ENCODE results near the gene TMEM201.

DNA sequence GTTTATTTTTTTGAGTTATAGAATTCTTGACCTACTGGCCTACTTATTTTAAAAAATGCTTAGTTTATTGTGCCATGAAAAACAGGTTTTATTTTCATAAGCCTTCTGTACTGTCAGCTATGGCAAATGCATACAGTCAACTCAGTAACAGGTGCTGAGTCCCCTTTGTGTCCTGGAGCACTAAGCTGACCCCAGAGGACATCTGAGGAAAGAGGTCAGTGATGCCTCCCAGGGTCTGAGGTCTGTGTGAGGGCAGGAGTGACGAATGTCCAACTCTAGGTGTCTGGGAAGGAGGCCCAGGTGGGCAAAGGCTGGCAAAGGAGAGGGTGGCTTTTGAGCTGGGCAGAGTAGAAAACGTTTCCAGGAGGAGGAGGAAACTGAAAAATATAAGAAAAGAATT is 7.8 kb upstream of the TMEM201 start:
- no peak for TF ChIP-seq POLR2AphosphoS5 (IDR thresholded peaks at IDR 0.05; ENCODE audit: low read depth, low read length)
- TF ChIP-seq, protein P1, sequence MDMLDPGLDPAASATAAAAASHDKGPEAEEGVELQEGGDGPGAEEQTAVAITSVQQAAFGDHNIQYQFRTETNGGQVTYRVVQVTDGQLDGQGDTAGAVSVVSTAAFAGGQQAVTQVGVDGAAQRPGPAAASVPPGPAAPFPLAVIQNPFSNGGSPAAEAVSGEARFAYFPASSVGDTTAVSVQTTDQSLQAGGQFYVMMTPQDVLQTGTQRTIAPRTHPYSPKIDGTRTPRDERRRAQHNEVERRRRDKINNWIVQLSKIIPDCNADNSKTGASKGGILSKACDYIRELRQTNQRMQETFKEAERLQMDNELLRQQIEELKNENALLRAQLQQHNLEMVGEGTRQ (IDR thresholded peaks at IDR 0.05; ENCODE audit: borderline replicate concordance, low read depth, low read length), result no peak
- TF ChIP-seq, protein P2, sequence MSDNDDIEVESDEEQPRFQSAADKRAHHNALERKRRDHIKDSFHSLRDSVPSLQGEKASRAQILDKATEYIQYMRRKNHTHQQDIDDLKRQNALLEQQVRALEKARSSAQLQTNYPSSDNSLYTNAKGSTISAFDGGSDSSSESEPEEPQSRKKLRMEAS (IDR thresholded peaks at IDR 0.05; ENCODE audit: low read depth), result no peak
- TF ChIP-seq, protein P3, sequence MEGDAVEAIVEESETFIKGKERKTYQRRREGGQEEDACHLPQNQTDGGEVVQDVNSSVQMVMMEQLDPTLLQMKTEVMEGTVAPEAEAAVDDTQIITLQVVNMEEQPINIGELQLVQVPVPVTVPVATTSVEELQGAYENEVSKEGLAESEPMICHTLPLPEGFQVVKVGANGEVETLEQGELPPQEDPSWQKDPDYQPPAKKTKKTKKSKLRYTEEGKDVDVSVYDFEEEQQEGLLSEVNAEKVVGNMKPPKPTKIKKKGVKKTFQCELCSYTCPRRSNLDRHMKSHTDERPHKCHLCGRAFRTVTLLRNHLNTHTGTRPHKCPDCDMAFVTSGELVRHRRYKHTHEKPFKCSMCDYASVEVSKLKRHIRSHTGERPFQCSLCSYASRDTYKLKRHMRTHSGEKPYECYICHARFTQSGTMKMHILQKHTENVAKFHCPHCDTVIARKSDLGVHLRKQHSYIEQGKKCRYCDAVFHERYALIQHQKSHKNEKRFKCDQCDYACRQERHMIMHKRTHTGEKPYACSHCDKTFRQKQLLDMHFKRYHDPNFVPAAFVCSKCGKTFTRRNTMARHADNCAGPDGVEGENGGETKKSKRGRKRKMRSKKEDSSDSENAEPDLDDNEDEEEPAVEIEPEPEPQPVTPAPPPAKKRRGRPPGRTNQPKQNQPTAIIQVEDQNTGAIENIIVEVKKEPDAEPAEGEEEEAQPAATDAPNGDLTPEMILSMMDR (IDR thresholded peaks at IDR 0.05), result no peak

All from SK-N-SH (cell line).